Nephron progenitor cell (in vitro differentiated cells): ENCODE measurements around the gene SLC1A1.

Experiments used
- DNase-seq: peaks from one replicate; pipeline ENCODE4 v3.0.0; 2021
- H3K27ac Mint-ChIP-seq: 2 replicates; pipeline ENCODE4 v1.8.0; 2021; ENCODE audit warnings: mild to moderate bottlenecking, moderate library complexity, mixed read lengths
- H3K27me3 Mint-ChIP-seq: 2 replicates; pipeline ENCODE4 v1.8.0; 2021; ENCODE audit warnings: mild to moderate bottlenecking, low read depth, mixed read lengths; ENCODE audit not compliant: poor library complexity
- H3K36me3 Mint-ChIP-seq: 2 replicates; pipeline ENCODE4 v1.8.0; 2021; ENCODE audit warnings: low read depth, mixed read lengths
- H3K4me1 Mint-ChIP-seq: 2 replicates; pipeline ENCODE4 v1.8.0; 2021; ENCODE audit warnings: mixed read lengths
- H3K4me3 Mint-ChIP-seq: 2 replicates; pipeline ENCODE4 v1.8.0; 2021; ENCODE audit warnings: mild to moderate bottlenecking, moderate library complexity, mixed read lengths
- H3K9me3 Mint-ChIP-seq: 2 replicates; pipeline ENCODE4 v1.8.0; 2021; ENCODE audit warnings: mild to moderate bottlenecking, moderate library complexity, mixed read lengths
- CTCF ChIP-seq: fragments of 200-600 bp; sonication (generic); IDR thresholded peaks from 2 replicates; pipeline ENCODE4 v1.5.0; 2021; ENCODE audit warnings: antibody characterized with exemption

Gene SLC1A1

DNA sequence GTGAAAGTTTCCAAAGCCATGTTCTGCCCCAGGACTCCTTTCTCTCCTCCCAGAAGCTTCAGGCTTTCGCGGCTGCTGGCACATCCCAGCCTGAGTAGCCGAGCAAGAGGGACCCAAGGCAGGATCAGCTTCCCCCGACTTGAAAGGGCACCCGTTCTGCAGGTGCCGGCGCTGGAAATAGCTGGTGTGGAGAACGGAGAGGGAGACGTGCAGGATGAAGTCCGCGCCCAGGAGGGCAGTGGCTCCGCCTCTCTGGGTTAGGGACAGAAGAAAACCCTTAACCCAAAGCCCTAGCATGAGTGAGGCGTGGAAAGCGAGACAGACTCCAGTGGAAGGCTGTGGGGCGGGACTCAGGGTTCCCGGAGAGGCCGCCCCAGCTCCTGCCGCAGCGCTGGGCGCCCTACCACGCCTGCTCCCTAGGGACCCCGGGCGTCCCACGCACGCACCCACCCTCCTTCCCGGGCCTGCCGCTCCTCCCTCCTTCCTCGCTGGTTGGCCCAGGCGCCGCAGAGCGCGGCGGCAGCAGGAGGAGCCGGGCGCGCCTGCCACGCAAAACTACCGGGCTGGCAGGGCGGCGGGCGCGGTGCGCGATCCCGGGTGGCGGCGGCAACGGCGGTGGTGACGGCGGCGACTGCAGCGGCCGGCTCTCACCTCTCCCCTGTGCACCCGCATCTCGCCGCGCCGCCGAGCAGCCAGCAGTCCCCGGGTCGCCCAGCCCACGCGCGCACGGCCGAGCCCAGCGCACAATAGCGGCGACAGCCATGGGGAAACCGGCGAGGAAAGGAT, at the start of gene SLC1A1:
SLC1A1 (plus strand) TSS at position 550 of the 786 bp plus-strand sequence; CDS start at position 762, 212 bp downstream.
- no peak within 1 kb of the TSS for H3K27ac Mint-ChIP-seq

GRCh38 chr9:4442806-4443205, 47.5 kb upstream of the SLC1A1 start:
- no peak for DNase-seq
- no peak overlapping the region for H3K27ac Mint-ChIP-seq
- H3K36me3 Mint-ChIP-seq, result no peaks in the 10 kb centered on the region
- H3K27me3 Mint-ChIP-seq, result peaks cover 5% of the 10 kb centered on the region
- no peak overlapping the region for H3K4me3 Mint-ChIP-seq
- H3K9me3 Mint-ChIP-seq, result peaks cover 19% of the 10 kb centered on the region
- no peak for TF ChIP-seq CTCF
- H3K4me1 Mint-ChIP-seq, result peaks cover 5% of the 10 kb centered on the region

More for the DNA sequence above, at the start of gene SLC1A1:
- no peaks in the 10 kb centered on the region for H3K36me3 Mint-ChIP-seq
- peak; percentile 69 for DNase-seq
- peaks cover 4% of the 10 kb centered on the region for H3K9me3 Mint-ChIP-seq
- peaks cover 20% of the 10 kb centered on the region for H3K4me1 Mint-ChIP-seq
- peak within 1 kb of the TSS; percentile 91 for H3K4me3 Mint-ChIP-seq
- H3K27me3 Mint-ChIP-seq, result peaks cover 70% of the 10 kb centered on the region
- TF ChIP-seq CTCF, result no peak

DNA sequence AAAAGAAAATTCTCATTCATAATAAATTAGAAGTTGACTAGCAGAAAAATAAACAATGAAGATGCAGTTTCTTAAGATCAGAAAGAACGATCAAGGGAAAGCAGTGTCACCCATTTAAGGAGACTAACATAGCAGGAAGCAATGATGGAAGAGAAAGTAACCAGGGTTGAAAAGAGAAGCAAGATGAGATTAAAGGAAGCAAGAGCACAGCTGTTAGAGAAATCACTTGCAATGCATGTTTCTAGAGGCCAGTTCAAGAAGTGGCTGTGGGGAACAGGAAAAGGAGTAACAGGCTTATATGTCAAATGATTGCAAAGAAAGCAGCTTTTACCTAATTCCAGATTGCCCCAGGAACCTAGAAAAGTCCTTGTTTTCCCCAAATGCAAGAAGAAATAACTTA, 46.8 kb upstream of the SLC1A1 start:
- Mint-ChIP-seq H3K9me3 (peaks cover 25% of the 10 kb centered on the region), H3K27ac (no peak overlapping the region)

DNA sequence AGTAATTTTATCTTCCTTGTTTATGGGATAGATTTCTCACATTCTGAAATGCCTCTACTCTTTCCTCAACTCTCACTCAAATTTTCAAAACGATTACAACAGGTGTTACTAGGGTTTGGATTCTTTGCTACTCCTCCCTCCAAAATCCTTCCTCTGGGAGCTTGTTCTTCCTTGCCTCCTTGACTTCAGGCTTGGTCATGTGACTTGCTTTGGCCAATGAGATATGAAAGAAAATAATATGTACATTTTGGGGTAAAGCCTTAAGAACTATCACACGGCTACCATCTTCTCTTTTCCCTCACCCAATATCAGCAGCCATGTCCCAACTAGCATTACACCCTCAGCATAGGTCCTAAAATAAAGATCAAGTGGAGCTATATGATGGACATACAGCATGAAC, 28.8 kb upstream of the SLC1A1 start:
- no peak overlapping the region for H3K27ac Mint-ChIP-seq
- no peak overlapping the region for H3K4me3 Mint-ChIP-seq
- H3K9me3 Mint-ChIP-seq, result peaks cover 7% of the 10 kb centered on the region
- no peaks in the 10 kb centered on the region for H3K36me3 Mint-ChIP-seq
- peaks cover 9% of the 10 kb centered on the region for H3K27me3 Mint-ChIP-seq
- no peaks in the 10 kb centered on the region for H3K4me1 Mint-ChIP-seq
- DNase-seq, result no peak
- no peak for TF ChIP-seq CTCF

More for the DNA sequence above, 46.8 kb upstream of the SLC1A1 start:
- Mint-ChIP-seq H3K4me3 (no peak overlapping the region), H3K27me3 (peaks cover 5% of the 10 kb centered on the region), H3K36me3 (no peaks in the 10 kb centered on the region), H3K4me1 (peaks cover 5% of the 10 kb centered on the region)
- TF ChIP-seq CTCF, result no peak
- no peak for DNase-seq

GRCh38 chr9:4463824-4464223, 26.4 kb upstream of the SLC1A1 start:
- H3K9me3 Mint-ChIP-seq, result peaks cover 30% of the 10 kb centered on the region
- no peak for TF ChIP-seq CTCF
- H3K4me3 Mint-ChIP-seq, result no peak overlapping the region
- peaks cover 3% of the 10 kb centered on the region for H3K27me3 Mint-ChIP-seq
- H3K36me3 Mint-ChIP-seq, result no peaks in the 10 kb centered on the region
- H3K4me1 Mint-ChIP-seq, result no peaks in the 10 kb centered on the region
- no peak overlapping the region for H3K27ac Mint-ChIP-seq
- no peak for DNase-seq
